ENCODE results near the gene TXNDC5. TPM values are rescaled to one million over a fixed set of nuclear protein-coding genes. Genes with fewer than 3 reads are reported as not detected.

TXNDC5 gene
- total RNA-seq, 4 donors from 2014 or later, result 49.2 to 61.1 (median 60.3) TPM

- Histone ChIP-seq H3K36me3 (no peaks in the 10 kb centered on the region), H3K4me3 (peak overlapping the region; percentile 96), H3K27me3 (no peaks in the 10 kb centered on the region), H3K4me1 (peaks cover 22% of the 10 kb centered on the region), H3K27ac (peak overlapping the region; percentile 84), H3K9me3 (no peaks in the 10 kb centered on the region)
- WGBS, result no CpG with 5 or more reads among the region's 57 CpGs
- DNase-seq (ENCODE audit: low spot score in 2 of 2), result no peak
- TF ChIP-seq EP300 (IDR thresholded peaks at IDR 0.05) (no peak), CTCF (IDR thresholded peaks at IDR 0.05) (no peak), POLR2A (IDR thresholded peaks at IDR 0.05) (no peak), POLR2AphosphoS5 (IDR thresholded peaks at IDR 0.05) (no peak)
Measured at GRCh38 chr6:7910298-7910653, 312 bp downstream of the TXNDC5 start.

- H3K4me1 ChIP-seq, result peaks cover 24% of the 10 kb centered on the region
- TF ChIP-seq CTCF (IDR thresholded peaks at IDR 0.05) (no peak), POLR2A (IDR thresholded peaks at IDR 0.05) (no peak), EP300 (IDR thresholded peaks at IDR 0.05) (no peak), POLR2AphosphoS5 (IDR thresholded peaks at IDR 0.05) (no peak)
- 28% methylated on average over 7 of the region's 66 CpGs for WGBS
- DNase-seq (ENCODE audit: low spot score in 2 of 2), result peak in 1 of 2 donors; percentile 76
- peak overlapping the region; percentile 96 for H3K4me3 ChIP-seq
- H3K27ac ChIP-seq, result peak overlapping the region; percentile 84
- no peaks in the 10 kb centered on the region for H3K9me3 ChIP-seq
- peaks cover 3% of the 10 kb centered on the region for H3K36me3 ChIP-seq
- H3K27me3 ChIP-seq, result no peaks in the 10 kb centered on the region
Measured at GRCh38 chr6:7909323-7910276, 988 bp downstream of the TXNDC5 start.

GRCh38 chr6:7907159-7907558 lies 3.4 kb downstream of the TXNDC5 start:
- Histone ChIP-seq H3K4me1 (peaks cover 24% of the 10 kb centered on the region), H3K27me3 (no peaks in the 10 kb centered on the region), H3K9me3 (no peaks in the 10 kb centered on the region), H3K36me3 (peaks cover 27% of the 10 kb centered on the region), H3K27ac (no peak overlapping the region), H3K4me3 (no peak overlapping the region)
- DNase-seq (ENCODE audit: low spot score in 2 of 2), result no peak
- WGBS, result 91% methylated on average over 4 of the region's 4 CpGs
- no peak for TF ChIP-seq POLR2A (IDR thresholded peaks at IDR 0.05)
- no peak for TF ChIP-seq CTCF (IDR thresholded peaks at IDR 0.05)
- no peak for TF ChIP-seq EP300 (IDR thresholded peaks at IDR 0.05)
- TF ChIP-seq POLR2AphosphoS5 (IDR thresholded peaks at IDR 0.05), result no peak

- peaks cover 24% of the 10 kb centered on the region for H3K4me1 ChIP-seq
- H3K27me3 ChIP-seq, result no peaks in the 10 kb centered on the region
- H3K36me3 ChIP-seq, result peaks cover 31% of the 10 kb centered on the region
- WGBS, result 85% methylated on average over 4 of the region's 4 CpGs
- no peak overlapping the region for H3K27ac ChIP-seq
- H3K9me3 ChIP-seq, result no peaks in the 10 kb centered on the region
- TF ChIP-seq CTCF (IDR thresholded peaks at IDR 0.05) (no peak), EP300 (IDR thresholded peaks at IDR 0.05) (no peak)
- no peak for DNase-seq (ENCODE audit: low spot score in 2 of 2)
- H3K4me3 ChIP-seq, result no peak overlapping the region
Measured at GRCh38 chr6:7906741-7907140, 3.8 kb downstream of the TXNDC5 start.

GRCh38 chr6:7905416-7905815 lies 5.2 kb downstream of the TXNDC5 start:
- Histone ChIP-seq H3K4me3 (no peak overlapping the region), H3K4me1 (peaks cover 16% of the 10 kb centered on the region), H3K27me3 (no peaks in the 10 kb centered on the region), H3K36me3 (peaks cover 44% of the 10 kb centered on the region), H3K9me3 (no peaks in the 10 kb centered on the region), H3K27ac (no peak overlapping the region)
- TF ChIP-seq EP300 (IDR thresholded peaks at IDR 0.05) (no peak), POLR2AphosphoS5 (IDR thresholded peaks at IDR 0.05) (no peak)
- DNase-seq (ENCODE audit: low spot score in 2 of 2), result no peak
- WGBS, result 92% methylated on average over 2 of the region's 2 CpGs
